Occipital lobe (tissue), 1 donor: ENCODE data around the gene ALX4. TPM values are rescaled to one million over a fixed set of nuclear protein-coding genes. Genes with fewer than 3 reads are reported as not detected.

Experiments
- total RNA-seq: library from RNA; depleted of rRNA; stranded (reverse); fragments of >200 nt; gene quantifications from one replicate; pipeline ENCODE4 v1.2.3, GENCODE V29; 2014

The ALX4 gene
- total RNA-seq, 1 donor from 2014 or later: 1.1 TPM

Other genes with a start within 250 kb of the ALX4 start
- 7.6 TPM for gene ACCS, start 243.9 kb downstream of the ALX4 start, total RNA-seq
- 79.2 TPM for gene EXT2, start 214.5 kb downstream of the ALX4 start, total RNA-seq